ENCODE results near the gene SH3RF1. TPM values are rescaled to one million over a fixed set of nuclear protein-coding genes. Genes with fewer than 3 reads are reported as not detected.

The SH3RF1 gene
- total RNA-seq, 1 experiment from 2014 or later: 5.8 TPM

DNA sequence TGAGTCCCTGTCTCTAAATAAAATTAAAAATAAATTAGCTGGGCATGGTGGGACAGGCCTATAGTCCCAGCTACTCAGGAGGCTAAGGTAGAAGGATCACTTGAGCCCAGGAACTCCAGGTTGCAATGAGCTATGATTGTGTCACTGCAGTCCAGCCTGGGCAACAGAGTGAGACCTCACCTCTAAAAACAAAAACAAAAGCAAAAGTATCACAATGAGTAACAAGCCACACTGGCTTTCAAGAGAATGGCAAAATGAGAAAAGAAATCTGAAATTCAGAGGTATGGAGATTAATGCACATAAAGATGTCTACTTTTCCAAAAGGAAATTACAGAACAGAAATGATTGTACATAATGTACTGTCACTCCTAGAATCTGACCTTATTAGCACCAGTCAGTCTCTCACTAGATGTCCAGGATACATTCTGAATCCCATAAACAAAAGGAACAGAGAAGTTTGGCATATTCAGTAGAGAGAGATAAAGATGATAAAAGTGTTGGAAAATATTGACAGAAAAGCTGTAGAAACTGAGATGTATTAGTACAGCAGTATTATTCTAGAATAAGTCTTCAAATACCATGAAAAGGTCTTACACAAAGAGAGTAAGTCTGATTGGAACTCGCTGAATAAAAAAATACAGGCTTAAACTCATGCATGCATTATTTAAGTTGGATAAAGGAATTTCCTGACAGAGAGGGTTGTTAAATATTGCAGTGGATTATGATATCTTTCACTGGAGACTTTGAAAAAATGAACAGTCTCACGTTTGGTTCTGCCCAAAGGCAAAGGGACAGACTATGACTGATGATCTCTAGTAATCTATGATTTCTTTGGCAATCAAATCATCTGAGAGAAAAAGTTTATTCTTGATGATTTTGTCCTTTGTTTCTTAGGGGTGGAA lies 102.5 kb downstream of the SH3RF1 start:
- Histone ChIP-seq H3K4me1 (no peaks in the 10 kb centered on the region), H3K27ac (no peak overlapping the region), H3K4me3 (no peak overlapping the region), H3K36me3 (no peaks in the 10 kb centered on the region), H3K27me3 (no peaks in the 10 kb centered on the region), H3K9me3 (replicated peaks) (no peaks in the 10 kb centered on the region)
- DNase-seq: no peak

GRCh38 chr4:169164669-169165415 lies 105.9 kb downstream of the SH3RF1 start:
- Histone ChIP-seq H3K4me1 (no peaks in the 10 kb centered on the region), H3K9me3 (replicated peaks) (no peaks in the 10 kb centered on the region), H3K4me3 (no peak overlapping the region), H3K36me3 (no peaks in the 10 kb centered on the region), H3K27me3 (no peaks in the 10 kb centered on the region), H3K27ac (no peak overlapping the region)
- no peak for DNase-seq

- no peaks in the 10 kb centered on the region for H3K27me3 ChIP-seq
- H3K4me3 ChIP-seq: no peak overlapping the region
- H3K9me3 ChIP-seq (replicated peaks): no peaks in the 10 kb centered on the region
- H3K27ac ChIP-seq: no peak overlapping the region
- no peak for DNase-seq
- no peaks in the 10 kb centered on the region for H3K36me3 ChIP-seq
- H3K4me1 ChIP-seq: no peaks in the 10 kb centered on the region
Measured at GRCh38 chr4:169163947-169164668, 106.6 kb downstream of the SH3RF1 start.

DNA sequence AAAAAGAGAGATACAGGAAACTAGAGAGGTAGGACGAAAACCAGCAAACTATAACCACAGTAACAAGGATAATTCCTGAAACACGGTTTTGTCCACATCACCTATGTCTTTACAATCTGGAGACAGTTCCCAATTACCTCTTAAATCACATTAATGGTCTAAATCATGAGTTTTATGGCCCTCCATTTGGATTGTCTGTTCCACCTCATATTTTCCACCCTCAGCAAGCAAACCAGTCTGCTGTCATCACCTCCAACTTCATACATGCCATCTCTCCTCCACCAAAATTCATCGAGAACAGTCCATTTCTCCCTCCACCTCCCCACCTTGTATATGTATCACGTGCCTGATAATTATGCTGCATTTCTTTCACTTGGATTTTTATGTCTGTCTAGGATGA lies 107.3 kb downstream of the SH3RF1 start:
- Histone ChIP-seq H3K4me3 (no peak overlapping the region), H3K36me3 (no peaks in the 10 kb centered on the region), H3K27ac (no peak overlapping the region), H3K4me1 (no peaks in the 10 kb centered on the region), H3K9me3 (replicated peaks) (no peaks in the 10 kb centered on the region), H3K27me3 (no peaks in the 10 kb centered on the region)
- no peak for DNase-seq

GRCh38 chr4:169160825-169161224 lies 109.9 kb downstream of the SH3RF1 start:
- no peaks in the 10 kb centered on the region for H3K27me3 ChIP-seq
- no peak overlapping the region for H3K27ac ChIP-seq
- no peaks in the 10 kb centered on the region for H3K4me1 ChIP-seq
- H3K36me3 ChIP-seq: no peaks in the 10 kb centered on the region
- no peak for DNase-seq
- no peak overlapping the region for H3K4me3 ChIP-seq
- no peaks in the 10 kb centered on the region for H3K9me3 ChIP-seq (replicated peaks)

GRCh38 chr4:169159624-169160171 lies 111.1 kb downstream of the SH3RF1 start:
- Histone ChIP-seq H3K27me3 (no peaks in the 10 kb centered on the region), H3K4me3 (no peak overlapping the region), H3K4me1 (no peaks in the 10 kb centered on the region), H3K9me3 (replicated peaks) (no peaks in the 10 kb centered on the region), H3K27ac (no peak overlapping the region), H3K36me3 (no peaks in the 10 kb centered on the region)
- DNase-seq: no peak

DNA sequence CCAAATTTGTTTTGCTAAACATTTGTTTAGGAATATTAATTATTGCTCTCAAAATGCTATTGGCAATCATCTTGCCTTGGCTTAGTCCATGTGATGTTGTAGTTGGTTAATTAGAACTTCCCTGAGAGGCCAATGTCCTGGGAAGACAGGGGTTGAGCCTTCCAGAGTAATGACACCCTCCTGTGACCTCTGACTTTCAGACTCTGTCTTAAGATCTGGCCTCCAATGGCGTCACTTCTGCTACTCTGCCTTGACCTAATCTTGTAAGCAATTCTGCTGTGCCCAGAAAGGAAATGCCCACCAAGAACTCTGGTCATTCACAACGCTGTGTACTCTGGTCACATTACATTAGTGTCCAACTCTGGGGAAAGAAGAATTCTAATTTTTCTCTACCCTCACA lies 111.9 kb downstream of the SH3RF1 start:
- Histone ChIP-seq H3K27me3 (no peaks in the 10 kb centered on the region), H3K27ac (no peak overlapping the region), H3K4me1 (no peaks in the 10 kb centered on the region), H3K36me3 (no peaks in the 10 kb centered on the region), H3K4me3 (no peak overlapping the region), H3K9me3 (replicated peaks) (no peaks in the 10 kb centered on the region)
- DNase-seq: no peak

GRCh38 chr4:169158046-169158445 lies 112.7 kb downstream of the SH3RF1 start:
- Histone ChIP-seq H3K9me3 (replicated peaks) (no peaks in the 10 kb centered on the region), H3K27me3 (no peaks in the 10 kb centered on the region), H3K4me1 (no peaks in the 10 kb centered on the region), H3K36me3 (no peaks in the 10 kb centered on the region), H3K4me3 (no peak overlapping the region), H3K27ac (no peak overlapping the region)
- no peak for DNase-seq

DNA sequence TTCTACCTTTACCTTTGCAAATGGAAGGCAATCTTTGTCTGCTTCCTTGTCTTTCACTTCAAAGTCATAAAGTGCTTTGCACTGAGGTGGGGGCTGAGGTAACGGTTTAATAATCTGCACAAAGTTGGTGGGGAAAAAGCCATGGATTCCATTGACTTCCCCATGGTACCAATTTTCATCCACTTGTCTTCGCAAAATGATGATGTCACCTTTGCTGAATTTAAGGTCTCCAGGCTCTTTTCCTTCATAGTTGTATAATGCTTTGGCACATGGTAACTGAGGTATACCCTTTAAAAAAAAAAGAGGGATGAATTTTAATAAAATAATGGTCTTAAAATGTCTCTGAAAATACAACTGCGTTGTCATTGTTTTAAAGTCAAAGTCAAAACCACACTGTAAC lies 114.4 kb downstream of the SH3RF1 start:
- Histone ChIP-seq H3K4me1 (no peaks in the 10 kb centered on the region), H3K4me3 (no peak overlapping the region), H3K36me3 (no peaks in the 10 kb centered on the region), H3K27ac (no peak overlapping the region), H3K27me3 (no peaks in the 10 kb centered on the region), H3K9me3 (replicated peaks) (no peaks in the 10 kb centered on the region)
- no peak for DNase-seq

- no peak for DNase-seq
- Histone ChIP-seq H3K27me3 (no peaks in the 10 kb centered on the region), H3K4me1 (no peaks in the 10 kb centered on the region), H3K36me3 (no peaks in the 10 kb centered on the region), H3K27ac (no peak overlapping the region), H3K9me3 (replicated peaks) (no peaks in the 10 kb centered on the region), H3K4me3 (no peak overlapping the region)
Measured at GRCh38 chr4:169154121-169154520, 116.6 kb downstream of the SH3RF1 start.

DNA sequence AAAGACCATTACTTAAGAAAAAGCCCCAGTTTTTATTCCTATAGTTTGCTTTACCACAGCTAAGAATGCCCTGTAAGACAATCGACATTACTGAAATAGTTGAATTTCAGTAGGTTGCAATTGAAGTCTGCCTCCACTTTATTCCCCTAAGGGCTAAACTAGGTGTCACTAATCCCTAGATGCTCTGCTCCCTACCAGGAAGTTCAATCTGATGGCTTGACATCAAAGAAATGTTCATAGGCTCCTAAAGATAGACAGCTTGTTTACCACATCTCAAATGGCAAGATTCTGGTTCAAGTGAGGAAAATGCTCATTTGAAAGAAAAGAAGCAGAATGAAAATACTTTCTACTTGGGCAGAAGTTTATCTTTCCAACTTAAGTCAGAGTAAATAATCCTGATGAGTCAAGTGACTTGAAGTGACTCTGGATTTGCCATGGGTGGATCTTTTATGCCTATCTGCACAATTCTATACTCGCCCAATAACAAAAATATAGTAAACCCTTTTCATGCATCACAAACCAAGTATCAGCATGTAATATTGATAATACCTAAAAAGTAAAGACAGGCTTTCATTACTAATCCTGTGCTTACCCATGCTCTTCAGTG lies 117.2 kb downstream of the SH3RF1 start:
- Histone ChIP-seq H3K4me1 (no peaks in the 10 kb centered on the region), H3K4me3 (no peak overlapping the region), H3K36me3 (no peaks in the 10 kb centered on the region), H3K27ac (no peak overlapping the region), H3K9me3 (replicated peaks) (no peaks in the 10 kb centered on the region), H3K27me3 (no peaks in the 10 kb centered on the region)
- no peak for DNase-seq

- H3K27ac ChIP-seq: no peak overlapping the region
- H3K9me3 ChIP-seq (replicated peaks): no peaks in the 10 kb centered on the region
- H3K4me3 ChIP-seq: no peak overlapping the region
- no peak for DNase-seq
- no peaks in the 10 kb centered on the region for H3K4me1 ChIP-seq
- H3K27me3 ChIP-seq: no peaks in the 10 kb centered on the region
- no peaks in the 10 kb centered on the region for H3K36me3 ChIP-seq
Measured at GRCh38 chr4:169152899-169153298, 117.9 kb downstream of the SH3RF1 start.

DNA sequence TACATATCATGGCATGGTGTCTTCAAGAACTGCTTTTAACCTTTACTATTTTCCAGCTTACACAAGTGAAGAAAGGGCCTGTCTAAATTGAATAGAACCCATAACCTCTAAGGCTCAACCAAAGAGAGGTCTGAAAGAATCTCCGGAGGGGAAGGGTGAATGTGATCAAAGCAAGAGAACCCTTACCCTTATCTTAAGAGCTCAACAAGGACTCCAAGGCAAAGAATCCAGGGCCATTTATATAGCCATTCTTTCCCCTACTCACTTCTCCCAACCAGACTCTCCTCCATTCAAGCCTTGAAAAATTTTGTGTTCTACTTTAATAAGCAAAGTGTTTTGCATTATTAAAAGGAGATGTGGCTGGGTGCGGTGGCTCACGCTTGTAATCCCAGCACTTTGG lies 118.7 kb downstream of the SH3RF1 start:
- no peaks in the 10 kb centered on the region for H3K36me3 ChIP-seq
- no peak overlapping the region for H3K27ac ChIP-seq
- no peak for DNase-seq
- no peaks in the 10 kb centered on the region for H3K27me3 ChIP-seq
- H3K9me3 ChIP-seq (replicated peaks): no peaks in the 10 kb centered on the region
- H3K4me3 ChIP-seq: no peak overlapping the region
- H3K4me1 ChIP-seq: no peaks in the 10 kb centered on the region

GRCh38 chr4:169151671-169152070 lies 119.1 kb downstream of the SH3RF1 start:
- H3K4me1 ChIP-seq: no peaks in the 10 kb centered on the region
- no peaks in the 10 kb centered on the region for H3K27me3 ChIP-seq
- H3K4me3 ChIP-seq: no peak overlapping the region
- DNase-seq: no peak
- no peaks in the 10 kb centered on the region for H3K9me3 ChIP-seq (replicated peaks)
- H3K36me3 ChIP-seq: no peaks in the 10 kb centered on the region
- H3K27ac ChIP-seq: no peak overlapping the region
